Measurements from ENCODE around the gene WHRN. TPM values are rescaled to one million over a fixed set of nuclear protein-coding genes. Genes with fewer than 3 reads are reported as not detected.

Gene WHRN
- 1 to 10 TPM; 7.1 to 8.6 TPM for total RNA-seq

DNA sequence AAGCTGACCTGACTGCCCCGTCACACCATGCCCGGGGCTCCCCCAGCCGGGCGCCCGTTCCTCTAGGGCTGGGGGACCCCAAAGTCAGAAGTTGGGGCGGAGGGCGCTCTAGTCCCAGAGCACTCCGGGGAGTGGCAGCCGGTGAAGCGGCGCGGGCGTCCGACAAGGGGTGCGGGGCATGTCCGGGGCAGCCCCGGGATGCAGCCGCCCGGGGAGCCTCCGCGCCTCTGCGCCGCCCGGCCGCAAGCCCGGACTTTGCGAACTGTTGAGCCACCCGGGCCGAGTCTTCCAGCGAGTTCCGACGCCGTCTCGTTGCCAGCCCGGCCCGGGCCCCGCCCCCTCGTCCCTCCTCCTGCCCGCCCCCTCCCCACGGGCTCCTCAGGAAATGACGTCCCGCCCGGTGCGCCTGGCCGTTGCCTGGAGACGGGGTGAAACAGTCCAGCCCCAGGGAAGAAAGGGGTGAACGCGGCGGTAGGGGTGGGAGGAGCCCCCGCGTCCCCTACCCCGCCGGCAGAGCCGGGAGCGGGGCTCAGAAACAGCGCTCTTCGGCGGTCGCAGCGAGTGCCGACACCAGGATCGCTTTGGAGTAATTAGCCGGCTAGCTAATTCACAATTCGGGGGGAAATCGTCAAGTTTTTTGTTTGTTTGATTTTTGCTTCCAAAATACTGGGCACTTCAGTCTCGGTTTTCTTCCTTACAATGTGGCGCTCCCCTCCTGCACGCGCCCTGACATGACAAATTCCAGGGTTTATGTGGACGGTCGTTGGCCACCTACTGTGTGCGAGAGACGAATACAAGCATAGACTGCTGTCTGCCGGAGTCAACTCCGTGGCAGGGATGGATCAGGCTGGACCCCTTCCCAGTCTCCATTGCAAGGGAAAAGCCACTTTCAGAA, at the start of gene WHRN:
Gene WHRN (minus strand): TSS at position 287 of the 895 bp plus-strand sequence. CDS start 672 bp downstream, outside the sequence.
- Mint-ChIP-seq H3K36me3 (ENCODE audit: insufficient read depth in 2 of 2) (no peaks in the 10 kb centered on the region), H3K4me3 (peak within 1 kb of the TSS; percentile 91 to 97), H3K27me3 (ENCODE audit: low read depth) (peaks cover 38% of the 10 kb centered on the region), H3K27ac (no peak within 1 kb of the TSS), H3K9me3 (no peaks in the 10 kb centered on the region), H3K4me1 (ENCODE audit: low read depth) (peaks cover 18% of the 10 kb centered on the region)
- ATAC-seq (replicated peaks in 1 of 2) (peak; percentile 89 to 90), DNase-seq (peak; percentile 91 to 92)

- H3K4me1 Mint-ChIP-seq (ENCODE audit: low read depth): no peaks in the 10 kb centered on the region
- H3K27me3 Mint-ChIP-seq (ENCODE audit: low read depth): peaks cover 8% of the 10 kb centered on the region
- H3K4me3 Mint-ChIP-seq: no peak overlapping the region
- DNase-seq (no peak), ATAC-seq (replicated peaks in 1 of 2) (no peak)
- H3K9me3 Mint-ChIP-seq: no peaks in the 10 kb centered on the region
- no peak overlapping the region for H3K27ac Mint-ChIP-seq
- H3K36me3 Mint-ChIP-seq (ENCODE audit: insufficient read depth in 2 of 2): no peaks in the 10 kb centered on the region
Measured at GRCh38 chr9:114553202-114553601, 47.9 kb upstream of the WHRN start.

- Mint-ChIP-seq H3K36me3 (ENCODE audit: insufficient read depth in 2 of 2) (no peaks in the 10 kb centered on the region), H3K4me1 (ENCODE audit: low read depth) (no peaks in the 10 kb centered on the region), H3K4me3 (no peak overlapping the region), H3K9me3 (no peaks in the 10 kb centered on the region), H3K27ac (no peak overlapping the region), H3K27me3 (ENCODE audit: low read depth) (peaks cover 8% of the 10 kb centered on the region)
- ATAC-seq (replicated peaks in 1 of 2) (no peak), DNase-seq (no peak)
Measured at GRCh38 chr9:114552706-114553105, 47.4 kb upstream of the WHRN start.

- no peaks in the 10 kb centered on the region for H3K4me1 Mint-ChIP-seq (ENCODE audit: low read depth)
- ATAC-seq (replicated peaks in 1 of 2): no peak
- no peak overlapping the region for H3K27ac Mint-ChIP-seq
- no peaks in the 10 kb centered on the region for H3K36me3 Mint-ChIP-seq (ENCODE audit: insufficient read depth in 2 of 2)
- H3K9me3 Mint-ChIP-seq: no peaks in the 10 kb centered on the region
- no peak overlapping the region for H3K4me3 Mint-ChIP-seq
- DNase-seq: no peak
- peaks cover 8% of the 10 kb centered on the region for H3K27me3 Mint-ChIP-seq (ENCODE audit: low read depth)
Measured at GRCh38 chr9:114551750-114552685, 46.7 kb upstream of the WHRN start.

GRCh38 chr9:114549697-114550330, 44.5 kb upstream of the WHRN start:
- H3K4me3 Mint-ChIP-seq: no peak overlapping the region
- no peaks in the 10 kb centered on the region for H3K4me1 Mint-ChIP-seq (ENCODE audit: low read depth)
- H3K9me3 Mint-ChIP-seq: no peaks in the 10 kb centered on the region
- no peaks in the 10 kb centered on the region for H3K36me3 Mint-ChIP-seq (ENCODE audit: insufficient read depth in 2 of 2)
- DNase-seq (no peak), ATAC-seq (replicated peaks in 1 of 2) (no peak)
- no peak overlapping the region for H3K27ac Mint-ChIP-seq
- H3K27me3 Mint-ChIP-seq (ENCODE audit: low read depth): peaks cover 8% of the 10 kb centered on the region

DNA sequence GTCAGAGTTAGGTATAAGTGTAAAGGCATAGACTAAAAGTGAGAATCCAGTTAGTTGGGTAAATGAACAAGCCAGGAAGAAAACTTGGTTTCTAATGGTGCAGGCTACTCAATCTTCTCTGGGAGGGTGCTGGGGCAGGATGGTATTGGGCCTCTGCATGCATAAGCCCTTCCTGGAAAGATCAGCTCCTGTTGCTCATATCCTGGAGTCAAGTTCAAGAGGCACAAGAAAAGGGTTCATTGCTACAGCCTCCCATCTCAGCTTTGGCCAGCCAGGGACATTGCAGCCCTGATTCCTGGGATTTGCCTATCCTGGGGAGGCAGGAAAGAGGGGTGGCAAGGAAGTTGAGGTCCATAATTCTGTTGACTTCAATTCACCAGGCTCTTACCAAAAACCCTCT, 41.6 kb upstream of the WHRN start:
- Mint-ChIP-seq H3K9me3 (no peaks in the 10 kb centered on the region), H3K27me3 (ENCODE audit: low read depth) (peaks cover 8% of the 10 kb centered on the region), H3K27ac (no peak overlapping the region), H3K4me3 (no peak overlapping the region), H3K4me1 (ENCODE audit: low read depth) (no peaks in the 10 kb centered on the region), H3K36me3 (ENCODE audit: insufficient read depth in 2 of 2) (no peaks in the 10 kb centered on the region)
- DNase-seq (no peak), ATAC-seq (replicated peaks in 1 of 2) (no peak)

GRCh38 chr9:114545055-114545454, 39.8 kb upstream of the WHRN start:
- H3K27me3 Mint-ChIP-seq (ENCODE audit: low read depth): peaks cover 8% of the 10 kb centered on the region
- H3K27ac Mint-ChIP-seq: no peak overlapping the region
- no peaks in the 10 kb centered on the region for H3K4me1 Mint-ChIP-seq (ENCODE audit: low read depth)
- H3K4me3 Mint-ChIP-seq: no peak overlapping the region
- DNase-seq (no peak), ATAC-seq (replicated peaks in 1 of 2) (no peak)
- H3K36me3 Mint-ChIP-seq (ENCODE audit: insufficient read depth in 2 of 2): no peaks in the 10 kb centered on the region
- H3K9me3 Mint-ChIP-seq: no peaks in the 10 kb centered on the region

DNA sequence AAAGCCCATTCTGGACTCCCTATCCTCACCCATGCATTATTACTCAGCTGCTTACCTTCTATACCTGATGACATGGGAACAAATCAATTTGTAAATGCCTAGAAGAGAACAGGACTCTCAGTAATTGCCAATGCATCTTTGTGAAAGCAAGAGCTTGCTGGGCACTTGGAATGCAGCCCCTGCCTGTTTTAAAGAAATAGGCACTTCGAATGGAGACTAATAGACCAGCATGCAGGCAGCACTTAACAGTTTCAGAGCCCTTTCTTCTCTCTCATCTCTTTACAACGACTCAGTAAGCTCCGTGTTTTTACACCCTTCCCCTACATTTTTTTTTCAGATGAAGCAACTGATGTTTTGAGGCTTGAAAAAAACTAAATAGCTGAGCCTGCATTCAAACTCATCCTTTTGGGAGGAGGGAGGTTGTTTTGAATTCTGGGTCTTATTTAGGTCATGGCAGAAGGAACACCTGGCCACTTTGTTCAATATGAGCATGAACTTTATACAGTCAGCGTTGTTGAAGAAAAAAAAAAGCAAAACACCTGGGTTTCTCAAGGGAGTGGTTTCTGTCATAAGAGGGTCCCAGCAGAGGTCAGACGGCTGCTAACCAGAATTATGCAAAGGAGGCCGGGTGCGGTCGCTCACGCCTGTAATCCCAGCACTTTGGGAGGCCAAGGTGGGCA, 34.6 kb upstream of the WHRN start:
- no peak overlapping the region for H3K27ac Mint-ChIP-seq
- H3K4me3 Mint-ChIP-seq: no peak overlapping the region
- H3K27me3 Mint-ChIP-seq (ENCODE audit: low read depth): no peaks in the 10 kb centered on the region
- no peaks in the 10 kb centered on the region for H3K36me3 Mint-ChIP-seq (ENCODE audit: insufficient read depth in 2 of 2)
- peaks cover 6% of the 10 kb centered on the region for H3K4me1 Mint-ChIP-seq (ENCODE audit: low read depth)
- no peaks in the 10 kb centered on the region for H3K9me3 Mint-ChIP-seq
- DNase-seq (no peak), ATAC-seq (replicated peaks in 1 of 2) (no peak)

DNA sequence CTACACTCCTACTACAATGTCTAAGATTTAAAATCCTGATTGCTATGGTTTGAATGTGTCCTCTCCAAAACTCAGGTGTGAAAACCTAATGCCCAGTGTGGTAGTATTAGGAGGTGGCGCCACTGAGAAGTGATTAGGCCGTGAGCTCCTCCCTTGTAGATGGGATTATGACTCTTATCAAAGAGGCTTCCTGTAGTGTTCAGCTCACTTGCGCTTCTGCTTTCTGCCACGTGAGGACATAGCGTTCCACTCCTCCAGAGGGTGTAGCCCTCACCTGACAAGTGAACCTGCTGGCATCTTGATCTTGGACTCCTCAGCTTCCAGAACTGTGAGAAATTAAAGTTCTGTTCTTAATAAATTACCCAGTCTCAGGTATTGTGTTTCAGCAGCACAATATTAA, 33.0 kb upstream of the WHRN start:
- H3K9me3 Mint-ChIP-seq: no peaks in the 10 kb centered on the region
- no peak overlapping the region for H3K27ac Mint-ChIP-seq
- DNase-seq (peak; percentile 6), ATAC-seq (replicated peaks in 1 of 2) (peak; percentile 61 to 62)
- H3K27me3 Mint-ChIP-seq (ENCODE audit: low read depth): no peaks in the 10 kb centered on the region
- H3K36me3 Mint-ChIP-seq (ENCODE audit: insufficient read depth in 2 of 2): no peaks in the 10 kb centered on the region
- H3K4me3 Mint-ChIP-seq: no peak overlapping the region
- peaks cover 6% of the 10 kb centered on the region for H3K4me1 Mint-ChIP-seq (ENCODE audit: low read depth)

GRCh38 chr9:114532561-114533237, 27.4 kb upstream of the WHRN start:
- Mint-ChIP-seq H3K27ac (no peak overlapping the region), H3K4me3 (no peak overlapping the region), H3K27me3 (ENCODE audit: low read depth) (no peaks in the 10 kb centered on the region), H3K36me3 (ENCODE audit: insufficient read depth in 2 of 2) (no peaks in the 10 kb centered on the region), H3K9me3 (no peaks in the 10 kb centered on the region), H3K4me1 (ENCODE audit: low read depth) (peaks cover 5% of the 10 kb centered on the region)
- DNase-seq (no peak), ATAC-seq (replicated peaks in 1 of 2) (no peak)

DNA sequence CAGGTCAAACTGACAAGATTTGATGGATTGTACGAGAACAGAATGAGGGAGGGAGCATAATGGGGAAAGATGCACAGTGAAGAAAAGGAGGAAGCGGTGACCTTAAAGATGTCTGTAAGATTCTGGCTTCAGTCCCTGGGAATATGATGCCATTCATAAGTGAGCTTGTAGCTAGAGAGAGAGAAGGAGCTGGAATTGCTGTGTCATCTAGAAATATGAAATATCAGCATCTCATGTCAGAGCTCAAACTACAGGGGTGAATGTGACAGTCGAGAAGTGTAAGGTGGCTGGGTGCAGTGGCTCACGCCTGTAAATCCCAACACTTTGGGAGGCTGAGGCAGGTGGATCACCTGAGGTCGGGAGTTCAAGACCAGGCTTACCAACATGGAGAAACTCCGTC, 24.0 kb upstream of the WHRN start:
- Mint-ChIP-seq H3K4me3 (no peak overlapping the region), H3K36me3 (ENCODE audit: insufficient read depth in 2 of 2) (no peaks in the 10 kb centered on the region), H3K9me3 (no peaks in the 10 kb centered on the region), H3K27ac (no peak overlapping the region), H3K27me3 (ENCODE audit: low read depth) (peaks cover 25% of the 10 kb centered on the region), H3K4me1 (ENCODE audit: low read depth) (no peaks in the 10 kb centered on the region)
- ATAC-seq (replicated peaks in 1 of 2) (no peak), DNase-seq (no peak)

DNA sequence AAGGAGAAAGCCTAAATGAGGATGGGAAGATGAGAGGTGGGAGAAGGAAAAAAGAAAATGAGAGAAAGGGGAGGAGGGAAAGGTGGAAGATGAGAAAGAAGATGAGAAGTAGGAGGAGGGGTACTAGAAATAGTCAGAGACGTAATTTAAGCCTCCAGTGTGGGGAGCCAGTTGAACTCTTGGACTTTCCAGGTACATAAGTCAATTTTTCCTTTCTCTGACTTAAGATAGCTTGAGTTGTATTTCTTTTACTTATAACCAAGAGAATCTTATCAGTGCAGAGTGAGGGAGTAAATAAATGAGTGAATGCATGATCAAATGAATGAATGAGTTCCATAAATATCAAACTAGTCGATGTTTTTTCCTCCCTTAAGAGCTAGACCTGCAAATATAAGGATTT, 21.5 kb upstream of the WHRN start:
- Mint-ChIP-seq H3K27ac (no peak overlapping the region), H3K9me3 (no peaks in the 10 kb centered on the region), H3K4me3 (no peak overlapping the region), H3K27me3 (ENCODE audit: low read depth) (peaks cover 42% of the 10 kb centered on the region), H3K36me3 (ENCODE audit: insufficient read depth in 2 of 2) (no peaks in the 10 kb centered on the region), H3K4me1 (ENCODE audit: low read depth) (no peaks in the 10 kb centered on the region)
- no peak for ATAC-seq (replicated peaks in 1 of 2)
- DNase-seq: no peak
